Endothelial cell (in vitro differentiated cells): Measurements from ENCODE around the gene IKBKE. TPM values are rescaled to one million over a fixed set of nuclear protein-coding genes. Genes with fewer than 3 reads are reported as not detected.
A peak's percentile ranks its signal among the peaks of the same experiment; 100 is the strongest.

Source experiments
- DNase-seq: peaks from one replicate; pipeline ENCODE4 v3.0.0; 2021; ENCODE audit warnings: low spot score
- H3K27ac Mint-ChIP-seq: one replicate; pipeline ENCODE4 v1.8.0; 2021; ENCODE audit warnings: mixed read lengths, inconsistent platforms; ENCODE audit not compliant: unreplicated experiment
- H3K27me3 Mint-ChIP-seq: one replicate; pipeline ENCODE4 v1.8.0; 2021; ENCODE audit warnings: mild to moderate bottlenecking, moderate library complexity, mixed read lengths, inconsistent platforms; ENCODE audit not compliant: unreplicated experiment
- H3K36me3 Mint-ChIP-seq: one replicate; pipeline ENCODE4 v1.8.0; 2021; ENCODE audit warnings: mild to moderate bottlenecking, low read depth, mixed read lengths, inconsistent platforms; ENCODE audit not compliant: unreplicated experiment
- H3K4me1 Mint-ChIP-seq: one replicate; pipeline ENCODE4 v1.8.0; 2021; ENCODE audit warnings: mild to moderate bottlenecking, mixed read lengths, inconsistent platforms; ENCODE audit not compliant: unreplicated experiment
- H3K4me3 Mint-ChIP-seq: one replicate; pipeline ENCODE4 v1.8.0; 2021; ENCODE audit warnings: mild to moderate bottlenecking, mixed read lengths, inconsistent platforms; ENCODE audit not compliant: unreplicated experiment
- H3K9me3 Mint-ChIP-seq: one replicate; pipeline ENCODE4 v1.8.0; 2021; ENCODE audit warnings: mixed read lengths, inconsistent platforms; ENCODE audit not compliant: unreplicated experiment
- microRNA-seq: library from miRNA; unstranded; fragments of <30 nt; microRNA quantifications from one replicate; pipeline ENCODE4, GENCODE V29; 2020; ENCODE audit not compliant: unreplicated experiment
- total RNA-seq: library from RNA; stranded (reverse); fragmentation: NEBNext Ultra II Directional; extraction: Animal tissue kit (Norgen Biotek cat#: 25700); gene quantifications from one replicate; pipeline ENCODE4 v1.2.1, GENCODE V29; 2021; ENCODE audit not compliant: unreplicated experiment
- TF ChIP-seq, protein P1 (sequence below): fragments of 200-600 bp; sonication (generic); IDR thresholded peaks from one replicate; pipeline ENCODE4 v1.5.0; 2021; ENCODE audit warnings: antibody characterized with exemption; ENCODE audit not compliant: unreplicated experiment

The IKBKE gene
- total RNA-seq, 1 donor from 2014 or later: 20.9 TPM

GRCh38 chr1:206541236-206541833 is 71.1 kb downstream of the IKBKE start:
- Mint-ChIP-seq H3K4me1 (peaks cover 3% of the 10 kb centered on the region), H3K27ac (no peak overlapping the region), H3K9me3 (no peaks in the 10 kb centered on the region), H3K27me3 (no peaks in the 10 kb centered on the region), H3K4me3 (no peak overlapping the region), H3K36me3 (no peaks in the 10 kb centered on the region)
- DNase-seq: no peak
- TF ChIP-seq, protein P1, sequence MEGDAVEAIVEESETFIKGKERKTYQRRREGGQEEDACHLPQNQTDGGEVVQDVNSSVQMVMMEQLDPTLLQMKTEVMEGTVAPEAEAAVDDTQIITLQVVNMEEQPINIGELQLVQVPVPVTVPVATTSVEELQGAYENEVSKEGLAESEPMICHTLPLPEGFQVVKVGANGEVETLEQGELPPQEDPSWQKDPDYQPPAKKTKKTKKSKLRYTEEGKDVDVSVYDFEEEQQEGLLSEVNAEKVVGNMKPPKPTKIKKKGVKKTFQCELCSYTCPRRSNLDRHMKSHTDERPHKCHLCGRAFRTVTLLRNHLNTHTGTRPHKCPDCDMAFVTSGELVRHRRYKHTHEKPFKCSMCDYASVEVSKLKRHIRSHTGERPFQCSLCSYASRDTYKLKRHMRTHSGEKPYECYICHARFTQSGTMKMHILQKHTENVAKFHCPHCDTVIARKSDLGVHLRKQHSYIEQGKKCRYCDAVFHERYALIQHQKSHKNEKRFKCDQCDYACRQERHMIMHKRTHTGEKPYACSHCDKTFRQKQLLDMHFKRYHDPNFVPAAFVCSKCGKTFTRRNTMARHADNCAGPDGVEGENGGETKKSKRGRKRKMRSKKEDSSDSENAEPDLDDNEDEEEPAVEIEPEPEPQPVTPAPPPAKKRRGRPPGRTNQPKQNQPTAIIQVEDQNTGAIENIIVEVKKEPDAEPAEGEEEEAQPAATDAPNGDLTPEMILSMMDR: no peak

- Mint-ChIP-seq H3K27ac (no peak overlapping the region), H3K27me3 (no peaks in the 10 kb centered on the region), H3K4me3 (no peak overlapping the region), H3K4me1 (peaks cover 3% of the 10 kb centered on the region), H3K9me3 (no peaks in the 10 kb centered on the region), H3K36me3 (no peaks in the 10 kb centered on the region)
- TF ChIP-seq, protein P1: peak; percentile 93
- DNase-seq: peak; percentile 83
Observed at GRCh38 chr1:206544562-206545257, 74.4 kb downstream of the IKBKE start.

GRCh38 chr1:206545351-206545750 is 75.1 kb downstream of the IKBKE start:
- H3K36me3 Mint-ChIP-seq: no peaks in the 10 kb centered on the region
- no peak overlapping the region for H3K27ac Mint-ChIP-seq
- no peaks in the 10 kb centered on the region for H3K9me3 Mint-ChIP-seq
- DNase-seq: no peak
- TF ChIP-seq, protein P1: no peak
- no peak overlapping the region for H3K4me3 Mint-ChIP-seq
- no peaks in the 10 kb centered on the region for H3K4me1 Mint-ChIP-seq
- no peaks in the 10 kb centered on the region for H3K27me3 Mint-ChIP-seq

Small RNA genes lying within 50 kb of the gene (microRNA-seq; reads per million reads assigned to microRNA genes)
- gene MIR6769B: 2.2 reads per million, percentile 31 among the genes with 10 or more reads in this experiment

Other genes starting within 250 kb of the IKBKE start
- gene RASSF5, start 37.1 kb downstream of the IKBKE start, total RNA-seq: 1.2 TPM
- gene EIF2D, start 142.0 kb downstream of the IKBKE start, total RNA-seq: 32.7 TPM
- 3.2 TPM for gene DYRK3, start 165.1 kb downstream of the IKBKE start, total RNA-seq
- 109 TPM for gene MAPKAPK2, start 214.4 kb downstream of the IKBKE start, total RNA-seq